GM12878 (cell line): ENCODE data around the gene NUBP1. TPM values are rescaled to one million over a fixed set of nuclear protein-coding genes. Genes with fewer than 3 reads are reported as not detected.
A peak's percentile ranks its signal among the peaks of the same experiment; 100 is the strongest.

ENCODE experiments used
- ATAC-seq: fragments of 200-7000 bp; cut with Tn5 transposase; 3 replicates; pipeline ENCODE4 v1.9.1; 2020; ENCODE audit warnings: mild to moderate bottlenecking, moderate library complexity
- BruUV-seq: library from RNA; stranded (reverse); fragments of 400-500 nt; replicated peaks from 2 replicates; lab custom pipeline; 2021; lab: Mats Ljungman, UMichigan
- CTCF ChIA-PET: fragments of 300-600 bp; sonication (Branson Sonifier 250); formaldehyde crosslinking; extraction: SDS; loops from one replicate; lab custom pipeline; 2021; ENCODE audit warnings: inconsistent platforms; lab: Yijun Ruan, JAX
- POLR2A ChIA-PET: fragments of 350-600 bp; formaldehyde crosslinking; extraction: SDS; loops from one replicate; lab custom pipeline; 2021; ENCODE audit warnings: inconsistent platforms; lab: Charles Lee
- RAD21 ChIA-PET: fragments of 300-600 bp; sonication (Branson Sonifier 250); formaldehyde crosslinking; loops from one replicate; lab custom pipeline; 2023; ENCODE audit warnings: antibody characterized with exemption; ENCODE audit not compliant: unreplicated experiment; lab: Charles Lee
- SMC1A ChIA-PET: fragments of 300-600 bp; sonication (Branson Sonifier 250); formaldehyde crosslinking; loops from one replicate; lab custom pipeline; 2023; ENCODE audit not compliant: unreplicated experiment, uncharacterized antibody; lab: Charles Lee
- DNase-seq: peaks from one replicate; pipeline ENCODE4 v3.0.0-alpha.2; 2011; ENCODE audit warnings: low read depth, low spot score
- FAIRE-seq: peaks from 3 replicates; lab custom pipeline; 2011; peaks lifted over from hg19 to GRCh38; lab: Jason Lieb, UNC
- H2AFZ ChIP-seq: 2 replicates; pipeline ENCODE4 v1.6.0; 2011; ENCODE audit warnings: low read depth, low read length, control low read depth; ENCODE audit not compliant: control insufficient read depth
- H3K27ac ChIP-seq: 2 replicates; pipeline ENCODE4 v1.5.1; 2011; ENCODE audit warnings: control low read depth; ENCODE audit not compliant: control insufficient read depth, insufficient read depth
- H3K27me3 ChIP-seq, 2 experiments: replicated peaks in 1 of 2; 2 replicates each; pipeline versions ENCODE4 v1.6.0 to v1.6.1; 2011; ENCODE audit warnings: low read length in 1 of 2; ENCODE audit not compliant: control insufficient read depth in 2 of 2, insufficient read depth in 2 of 2
- H3K36me3 ChIP-seq, 2 experiments: 2 replicates each; pipeline ENCODE4 v1.5.1; 2011; ENCODE audit warnings: low read length in 1 of 2; ENCODE audit not compliant: control insufficient read depth in 2 of 2, insufficient read depth in 2 of 2
- H3K4me1 ChIP-seq: 2 replicates; pipeline ENCODE4 v1.6.1; 2011; ENCODE audit warnings: mild to moderate bottlenecking, low read length, moderate library complexity, mixed read lengths; ENCODE audit not compliant: control insufficient read depth, insufficient read depth
- H3K4me2 ChIP-seq: 2 replicates; pipeline ENCODE4 v1.6.0; 2011; ENCODE audit warnings: control low read depth; ENCODE audit not compliant: control insufficient read depth, insufficient read depth
- H3K4me3 ChIP-seq: fragments of 200-600 bp; sonication (generic); 2 replicates; pipeline ENCODE4 v1.5.1; 2016
- H3K79me2 ChIP-seq: 2 replicates; pipeline ENCODE4 v1.6.0; 2011; ENCODE audit warnings: low read length; ENCODE audit not compliant: control insufficient read depth, insufficient read depth
- H3K9ac ChIP-seq: 2 replicates; pipeline ENCODE4 v1.8.0; 2011; ENCODE audit warnings: low read length, control low read depth, mixed read lengths; ENCODE audit not compliant: control insufficient read depth, insufficient read depth
- H3K9me3 ChIP-seq: replicated peaks from 3 replicates; pipeline ENCODE4 v1.5.1; 2011; ENCODE audit warnings: mild to moderate bottlenecking, low read length; ENCODE audit not compliant: control insufficient read depth, insufficient read depth
- H4K20me1 ChIP-seq: 2 replicates; pipeline ENCODE4 v1.6.0; 2011; ENCODE audit not compliant: control insufficient read depth, insufficient read depth
- CREM ChIP-seq: IDR thresholded peaks from 2 replicates; pipeline ENCODE4 v1.6.1; 2014; ENCODE audit warnings: antibody characterized with exemption, low read depth
- ETV6 ChIP-seq, 2 experiments: fragments of 450-650 bp in 1 of 2; IDR thresholded peaks in 1 of 2; conservative IDR thresholded peaks in 1 of 2; 2 replicates each; pipeline ENCODE4 v1.6.1; 2014; ENCODE audit warnings: antibody characterized with exemption in 1 of 2, borderline replicate concordance in 1 of 2, low read depth in 1 of 2, mild to moderate bottlenecking in 1 of 2, moderate library complexity in 1 of 2
- PML ChIP-seq: IDR thresholded peaks from 2 replicates; pipeline ENCODE4 v1.6.1; 2012; ENCODE audit warnings: low read length, inconsistent platforms
- POLR2A ChIP-seq: IDR thresholded peaks from 2 replicates; pipeline ENCODE4 v1.6.1; 2011; ENCODE audit warnings: low read depth, mild to moderate bottlenecking, low read length
- RFX5 ChIP-seq: IDR thresholded peaks from 2 replicates; pipeline ENCODE4 v1.6.1; 2011; ENCODE audit warnings: low read depth, low read length, improper control_type of control experiment
- SMC3 ChIP-seq: IDR thresholded peaks from 2 replicates; pipeline ENCODE4 v1.6.1; 2011; ENCODE audit warnings: low read length, improper control_type of control experiment, borderline replicate concordance
- SPI1 ChIP-seq: IDR thresholded peaks from 2 replicates; pipeline ENCODE4 v1.6.1; 2011; ENCODE audit warnings: low read depth, mild to moderate bottlenecking, low read length, moderate library complexity, borderline replicate concordance; ENCODE audit not compliant: insufficient read depth
- TAF1 ChIP-seq: IDR thresholded peaks from 2 replicates; pipeline ENCODE4 v1.6.1; 2011; ENCODE audit warnings: mild to moderate bottlenecking, low read depth, low read length, borderline replicate concordance
- TBL1XR1 ChIP-seq: IDR thresholded peaks from 2 replicates; pipeline ENCODE4 v1.6.1; 2012; ENCODE audit warnings: low read depth, low read length, improper control_type of control experiment
- WRNIP1 ChIP-seq: IDR thresholded peaks from 2 replicates; pipeline ENCODE4 v1.6.1; 2011; ENCODE audit warnings: low read depth, low read length, improper control_type of control experiment, borderline replicate concordance
- WGBS: methylation state at CpG from one replicate; pipeline ENCODE4 v1.1.6; 2016; ENCODE audit warnings: low lambda C conversion rate; ENCODE audit not compliant: insufficient replicate concordance, insufficient coverage; ENCODE audit errors: missing lambda C conversion rate; 5-methylcytosine and 5-hydroxymethylcytosine counted together
- in situ Hi-C: fragments of 300-500 bp; cut with MboI; formaldehyde crosslinking; loops from 9 replicates; pipeline ENCODE4 v1.14.3; 2018; ENCODE audit warnings: mixed read lengths
- intact Hi-C: fragments of 100-400 bp; cut with micrococcal nuclease; formaldehyde crosslinking; loops from one replicate; pipeline ENCODE4 v1.14.2; 2022; ENCODE audit not compliant: unreplicated experiment
- polyA plus RNA-seq, 11 experiments: library from polyadenylated mRNA; depleted of rRNA in 4 of 11; unstranded in 6 of 11; stranded (reverse) in 5 of 11; fragments of >200 nt; fragmentation: Nextera tagmentation in 4 of 11; fragmentation: Illumina TruSeq in 1 of 11; extraction: Ambion mirVana in 4 of 11; extraction: Trizol in 1 of 11; gene quantifications; 1 replicate in 1 of 11; 2 replicates in 10 of 11; pipeline versions ENCODE4 v1.2.1 to v1.2.3, GENCODE V29; 2011 to 2016; ENCODE audit warnings: inconsistent platforms in 2 of 11, missing spikeins in 2 of 11, low read depth in 1 of 11
- total RNA-seq, 4 experiments: library from RNA; depleted of rRNA in 3 of 4; stranded (reverse); fragments of >200 nt in 3 of 4; fragmentation: Illumina TruSeq in 1 of 4; extraction: Trizol in 1 of 4; gene quantifications; 2 replicates each; pipeline versions ENCODE4 v1.2.1 to v1.2.3, GENCODE V29; 2013 to 2021

Gene NUBP1
- total and polyA plus RNA-seq, 10 of the 15 experiments (the other 5 are each of a cell fraction or from before 2014, with no cell fraction given), result 31.0 to 74.9 (median 58.3) TPM

DNA sequence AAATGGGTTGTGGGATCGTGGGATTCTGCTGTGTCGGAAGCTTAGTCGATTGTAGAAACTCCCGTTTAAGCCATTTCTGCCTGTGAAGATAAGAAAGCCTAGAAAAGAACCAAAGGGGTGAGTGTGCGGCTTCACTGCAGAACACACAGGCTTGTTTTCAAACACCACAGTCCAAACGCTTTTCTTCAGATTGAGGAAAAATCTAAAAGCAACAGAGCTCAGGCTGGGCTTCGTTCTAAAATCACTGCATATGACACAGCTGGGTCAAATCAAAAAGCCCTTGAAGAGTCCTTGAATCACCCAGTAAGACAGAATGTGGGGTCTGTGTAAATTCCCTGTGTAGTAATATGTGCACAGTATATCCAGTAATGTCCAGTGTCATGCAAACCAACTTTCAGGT is 25.7 kb downstream of the NUBP1 start (continued):
- TF ChIP-seq TAF1, result no peak
- TF ChIP-seq SMC3, result no peak
- TF ChIP-seq SPI1, result no peak
- TF ChIP-seq WRNIP1, result no peak

DNA sequence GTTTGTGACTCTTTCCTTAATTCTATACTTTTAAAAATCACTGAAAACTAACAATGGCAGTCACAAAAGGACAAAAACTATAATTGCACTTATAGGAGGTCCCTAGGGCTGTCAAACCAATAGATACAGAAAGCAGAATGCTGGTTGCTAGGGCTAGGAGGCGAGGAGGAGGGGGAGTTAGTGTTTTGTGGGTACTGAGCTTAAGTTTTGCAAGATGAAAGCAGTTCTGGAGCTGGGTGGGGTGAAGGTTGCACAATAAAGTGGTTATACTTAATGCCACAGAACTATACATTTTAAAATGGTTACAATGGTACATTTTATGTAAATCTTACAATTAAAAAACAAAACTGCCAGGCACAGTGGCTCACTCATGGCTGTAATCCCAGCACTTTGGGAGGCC is 27.3 kb downstream of the NUBP1 start:
- Histone ChIP-seq H3K4me1 (peaks cover 17% of the 10 kb centered on the region), H3K9me3 (no peaks in the 10 kb centered on the region), H3K79me2 (no peaks in the 10 kb centered on the region), H3K27ac (no peak overlapping the region), H3K27me3 (no peaks in the 10 kb centered on the region), H3K4me3 (no peak overlapping the region), H3K9ac (no peak overlapping the region), H3K4me2 (no peak overlapping the region), H4K20me1 (no peaks in the 10 kb centered on the region), H2AFZ (no peak overlapping the region), H3K36me3 (no peaks in the 10 kb centered on the region; a peak in 2 of 4 replicates)
- ATAC-seq (no peak), DNase-seq (no peak), FAIRE-seq (no peak)
- intact Hi-C loops, result no loop called here
- ChIA-PET SMC1A (interaction anchor here (0.8 to 2.6 kb wide), 7 partner anchors 14 to 148 kb away, joined by 3 to 8 read pairs (median 3); no protein-coding TSS in a partner anchor), CTCF (interaction anchor here (0.6 to 1.8 kb wide), 8 partner anchors 11 to 473 kb away, joined by 3 to 5 read pairs (median 3); no protein-coding TSS in a partner anchor), RAD21 (interaction anchor here (1.0 to 3.1 kb wide), 5 partner anchors 18 to 106 kb away, joined by 3 to 10 read pairs (median 6); partner anchors contain the start of genes CIITA and NUBP1), POLR2A (interaction anchor here (0.6 kb wide), 1 partner anchor 60 kb away, joined by 3 read pairs; no protein-coding TSS in a partner anchor)
- BruUV-seq, result no TSS peak
- WGBS, result 71% methylated on average over 1 of the region's 1 CpG
- in situ Hi-C loops, result no loop called here
- TF ChIP-seq POLR2A (no peak), TBL1XR1 (no peak), RFX5 (peak; percentile 55; the same call in 1 of the 2 replicates), CREM (no peak), ETV6 (conservative IDR thresholded peaks at IDR 0.05 in 1 of 2, IDR thresholded peaks at IDR 0.05 in 1 of 2; ENCODE audit: borderline replicate concordance in 1 of 2, low read depth in 1 of 2) (no peak), PML (no peak)
